Measurements from ENCODE around the gene SHKBP1.

GRCh38 chr19:40589591-40590429, 13.1 kb downstream of the SHKBP1 start:
- no peak for TF ChIP-seq CTCF (IDR thresholded peaks at IDR 0.05)
- no peak for TF ChIP-seq POLR2A (IDR thresholded peaks at IDR 0.05)
